ENCODE measurements around the gene FBXW11. TPM values are rescaled to one million over a fixed set of nuclear protein-coding genes. Genes with fewer than 3 reads are reported as not detected.

FBXW11 gene
- total and polyA plus RNA-seq, 2 of the 13 experiments (the other 11 are each of a cell fraction or from before 2014, with no cell fraction given): 31.7 to 53.6 TPM

DNA sequence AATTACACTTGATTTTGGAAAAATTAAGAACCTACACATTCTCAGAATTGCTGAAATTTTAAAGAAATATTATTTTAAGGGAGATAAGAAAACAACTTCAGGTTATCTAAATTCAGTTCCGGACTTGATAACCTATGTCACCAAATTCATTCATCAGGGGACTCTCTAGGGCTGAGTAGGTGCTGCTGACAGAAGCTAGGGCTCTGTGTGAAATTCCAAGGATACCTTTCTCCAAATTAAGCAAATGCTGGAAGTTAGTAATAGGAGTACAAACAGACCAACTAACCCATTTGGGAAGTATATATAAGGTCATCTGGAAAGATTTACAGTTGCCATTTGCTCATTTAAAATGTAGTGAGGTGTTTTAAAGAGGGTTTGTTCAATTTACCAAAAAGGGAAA is 136.5 kb downstream of the FBXW11 start (continued):
- TF ChIP-seq, protein P1, sequence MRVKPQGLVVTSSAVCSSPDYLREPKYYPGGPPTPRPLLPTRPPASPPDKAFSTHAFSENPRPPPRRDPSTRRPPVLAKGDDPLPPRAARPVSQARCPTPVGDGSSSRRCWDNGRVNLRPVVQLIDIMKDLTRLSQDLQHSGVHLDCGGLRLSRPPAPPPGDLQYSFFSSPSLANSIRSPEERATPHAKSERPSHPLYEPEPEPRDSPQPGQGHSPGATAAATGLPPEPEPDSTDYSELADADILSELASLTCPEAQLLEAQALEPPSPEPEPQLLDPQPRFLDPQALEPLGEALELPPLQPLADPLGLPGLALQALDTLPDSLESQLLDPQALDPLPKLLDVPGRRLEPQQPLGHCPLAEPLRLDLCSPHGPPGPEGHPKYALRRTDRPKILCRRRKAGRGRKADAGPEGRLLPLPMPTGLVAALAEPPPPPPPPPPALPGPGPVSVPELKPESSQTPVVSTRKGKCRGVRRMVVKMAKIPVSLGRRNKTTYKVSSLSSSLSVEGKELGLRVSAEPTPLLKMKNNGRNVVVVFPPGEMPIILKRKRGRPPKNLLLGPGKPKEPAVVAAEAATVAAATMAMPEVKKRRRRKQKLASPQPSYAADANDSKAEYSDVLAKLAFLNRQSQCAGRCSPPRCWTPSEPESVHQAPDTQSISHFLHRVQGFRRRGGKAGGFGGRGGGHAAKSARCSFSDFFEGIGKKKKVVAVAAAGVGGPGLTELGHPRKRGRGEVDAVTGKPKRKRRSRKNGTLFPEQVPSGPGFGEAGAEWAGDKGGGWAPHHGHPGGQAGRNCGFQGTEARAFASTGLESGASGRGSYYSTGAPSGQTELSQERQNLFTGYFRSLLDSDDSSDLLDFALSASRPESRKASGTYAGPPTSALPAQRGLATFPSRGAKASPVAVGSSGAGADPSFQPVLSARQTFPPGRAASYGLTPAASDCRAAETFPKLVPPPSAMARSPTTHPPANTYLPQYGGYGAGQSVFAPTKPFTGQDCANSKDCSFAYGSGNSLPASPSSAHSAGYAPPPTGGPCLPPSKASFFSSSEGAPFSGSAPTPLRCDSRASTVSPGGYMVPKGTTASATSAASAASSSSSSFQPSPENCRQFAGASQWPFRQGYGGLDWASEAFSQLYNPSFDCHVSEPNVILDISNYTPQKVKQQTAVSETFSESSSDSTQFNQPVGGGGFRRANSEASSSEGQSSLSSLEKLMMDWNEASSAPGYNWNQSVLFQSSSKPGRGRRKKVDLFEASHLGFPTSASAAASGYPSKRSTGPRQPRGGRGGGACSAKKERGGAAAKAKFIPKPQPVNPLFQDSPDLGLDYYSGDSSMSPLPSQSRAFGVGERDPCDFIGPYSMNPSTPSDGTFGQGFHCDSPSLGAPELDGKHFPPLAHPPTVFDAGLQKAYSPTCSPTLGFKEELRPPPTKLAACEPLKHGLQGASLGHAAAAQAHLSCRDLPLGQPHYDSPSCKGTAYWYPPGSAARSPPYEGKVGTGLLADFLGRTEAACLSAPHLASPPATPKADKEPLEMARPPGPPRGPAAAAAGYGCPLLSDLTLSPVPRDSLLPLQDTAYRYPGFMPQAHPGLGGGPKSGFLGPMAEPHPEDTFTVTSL (CRISPR knock-in tag; IDR thresholded peaks at IDR 0.05; ENCODE audit: borderline replicate concordance): no peak
- TF ChIP-seq SALL1 (CRISPR knock-in tag; IDR thresholded peaks at IDR 0.05) (no peak), TBL1XR1 (IDR thresholded peaks at IDR 0.05; ENCODE audit: borderline replicate concordance, low read length, partially characterized antibody) (no peak)

DNA sequence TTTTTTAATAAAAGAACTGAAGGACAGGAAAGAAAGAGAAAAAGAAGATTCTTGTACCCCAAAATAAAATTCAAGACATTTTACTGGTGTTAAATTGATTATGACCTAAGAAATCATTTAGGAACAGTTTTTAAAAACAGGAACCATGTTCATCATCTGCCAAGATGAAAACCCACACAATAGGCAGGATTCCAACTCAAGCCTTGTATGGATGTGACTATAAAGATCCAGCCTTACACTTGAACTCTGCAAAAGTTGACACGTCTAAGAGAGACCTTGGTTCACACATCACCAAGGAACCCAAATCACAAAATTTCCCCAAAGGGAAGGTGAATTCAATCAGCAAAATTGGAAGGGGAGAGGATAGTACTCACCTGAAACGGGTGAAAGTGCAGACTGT is 138.2 kb downstream of the FBXW11 start:
- ATAC-seq: no peak
- no peaks in the 10 kb centered on the region for H3K27me3 ChIP-seq (ENCODE audit: control insufficient read depth in 1 of 2, insufficient read depth in 2 of 2, low read length in 2 of 2)
- no peak overlapping the region for H3K27ac ChIP-seq (ENCODE audit: extremely low read length, insufficient read depth, low read length)
- ChIA-PET CTCF (ENCODE audit: low intra/inter-chr PET ratio, low total read pairs) (no interaction called here), POLR2A (no interaction called here)
- H3K4me3 ChIP-seq (replicated peaks in 1 of 3; ENCODE audit: insufficient read depth in 1 of 3, low read depth in 2 of 3, low read length in 3 of 3): no peak overlapping the region
- H3K9me3 ChIP-seq (ENCODE audit: low read length): no peaks in the 10 kb centered on the region
- in situ Hi-C loops (cut with HindIII; ENCODE audit: extremely low pct_ligation_motif_present, low pct_unique_long_range_greater_than_20kb): no loop called here
- H2AFZ ChIP-seq (ENCODE audit: low read length): no peak overlapping the region
- DNase-seq (ENCODE audit: low spot score): no peak
- intact Hi-C loops (cut with micrococcal nuclease; ENCODE audit: unreplicated experiment): no loop called here
- H3K4me1 ChIP-seq (ENCODE audit: insufficient read depth, low read length): no peaks in the 10 kb centered on the region
- peaks cover 13 to 74% of the 10 kb centered on the region in 2 experiments for H3K36me3 ChIP-seq (replicated peaks in 1 of 2; ENCODE audit: control insufficient read depth in 1 of 2, insufficient read depth in 2 of 2, low read length in 2 of 2)
- FAIRE-seq: no peak
- WGBS (ENCODE audit: low lambda C conversion rate): 97% methylated on average over 2 of the region's 2 CpGs
- no peaks in the 10 kb centered on the region for H3K79me2 ChIP-seq (ENCODE audit: insufficient read depth, low read length)
- no peak overlapping the region for H3K9ac ChIP-seq (ENCODE audit: insufficient read depth, low read depth, low read length)
- no TSS peak for BruUV-seq (replicated peaks)
- no peaks in the 10 kb centered on the region for H4K20me1 ChIP-seq (ENCODE audit: insufficient read depth, low read length)
- no peak overlapping the region for H3K4me2 ChIP-seq (ENCODE audit: low read depth, low read length)
- no peak for TF ChIP-seq MBNL3 (CRISPR knock-in tag; conservative IDR thresholded peaks at IDR 0.05)
- TF ChIP-seq, protein P2, sequence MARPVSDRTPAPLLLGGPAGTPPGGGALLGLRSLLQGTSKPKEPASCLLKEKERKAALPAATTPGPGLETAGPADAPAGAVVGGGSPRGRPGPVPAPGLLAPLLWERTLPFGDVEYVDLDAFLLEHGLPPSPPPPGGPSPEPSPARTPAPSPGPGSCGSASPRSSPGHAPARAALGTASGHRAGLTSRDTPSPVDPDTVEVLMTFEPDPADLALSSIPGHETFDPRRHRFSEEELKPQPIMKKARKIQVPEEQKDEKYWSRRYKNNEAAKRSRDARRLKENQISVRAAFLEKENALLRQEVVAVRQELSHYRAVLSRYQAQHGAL (CRISPR knock-in tag; IDR thresholded peaks at IDR 0.05; ENCODE audit: not compliant biosample characterization): no peak
- TF ChIP-seq ZNF546 (CRISPR knock-in tag; conservative IDR thresholded peaks at IDR 0.05): no peak
- no peak for TF ChIP-seq MTERF4 (CRISPR knock-in tag; IDR thresholded peaks at IDR 0.05)
- TF ChIP-seq THAP9 (CRISPR knock-in tag; IDR thresholded peaks at IDR 0.05; ENCODE audit: borderline replicate concordance): no peak

Data from HepG2 (cell line).